Epidermal melanocyte (primary cell): ENCODE data around the gene MACROD2.

Experiments used
- DNase-seq: peaks from one replicate; pipeline ENCODE4 v3.0.0; 2011; ENCODE audit warnings: low spot score; ENCODE audit not compliant: insufficient read length

MACROD2 gene

DNA sequence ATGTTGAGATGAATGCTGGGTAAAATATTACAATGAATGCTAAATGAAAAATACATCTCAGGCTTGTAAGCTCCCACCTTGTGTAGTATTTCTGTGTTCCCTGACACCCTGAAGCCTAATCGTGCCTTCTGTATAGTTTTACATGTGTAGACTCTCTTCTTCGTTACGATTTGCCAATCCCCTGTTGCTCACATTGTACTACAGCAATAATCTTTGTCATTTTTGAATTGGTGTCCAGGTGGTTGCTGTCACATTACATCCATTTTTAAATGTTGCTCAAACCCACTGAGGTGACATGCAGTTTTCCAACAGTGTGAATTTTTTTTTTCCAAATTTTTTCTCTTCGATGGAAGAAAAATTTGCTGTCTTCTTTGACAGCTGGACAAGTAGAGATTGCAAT, 642.1 kb downstream of the MACROD2 start:
- no peak for DNase-seq

DNA sequence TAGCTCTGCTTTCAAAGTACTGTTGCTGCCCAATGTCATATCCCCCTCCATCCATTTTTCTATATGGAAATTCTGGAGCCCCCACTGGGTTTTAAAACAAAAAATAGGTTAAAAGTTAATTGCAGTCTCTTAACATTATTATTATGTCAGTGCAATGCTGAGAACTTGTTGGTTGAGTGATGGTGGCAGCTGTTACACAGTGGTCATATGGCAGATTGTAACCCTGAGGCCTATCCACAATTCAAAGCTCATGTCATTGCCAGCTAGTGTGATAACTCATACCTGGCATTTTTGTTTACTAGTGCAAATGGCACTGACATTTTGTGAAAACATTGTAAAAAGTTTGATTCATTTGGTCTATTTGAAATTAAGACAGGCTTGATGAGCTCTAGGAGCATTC, 647.8 kb downstream of the MACROD2 start:
- no peak for DNase-seq

DNA sequence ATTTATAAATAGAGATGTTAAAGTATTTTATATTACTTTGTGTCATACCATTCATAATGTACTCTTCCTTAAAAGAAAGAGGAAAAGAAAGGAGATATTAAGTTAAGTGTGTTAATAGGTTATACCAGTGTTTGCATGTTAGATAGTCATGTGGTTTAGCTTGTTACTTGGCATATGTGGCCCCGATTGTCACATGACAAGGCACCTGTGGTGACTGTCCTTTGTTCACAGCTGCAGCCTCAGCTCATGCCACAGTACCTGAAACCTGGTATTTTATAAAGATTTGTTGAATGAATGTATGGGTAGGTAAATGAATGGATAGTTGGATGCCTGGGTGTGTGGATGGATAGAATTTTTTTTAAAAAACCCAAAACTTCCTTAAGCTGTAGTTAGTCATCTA, 648.2 kb downstream of the MACROD2 start:
- no peak for DNase-seq

DNA sequence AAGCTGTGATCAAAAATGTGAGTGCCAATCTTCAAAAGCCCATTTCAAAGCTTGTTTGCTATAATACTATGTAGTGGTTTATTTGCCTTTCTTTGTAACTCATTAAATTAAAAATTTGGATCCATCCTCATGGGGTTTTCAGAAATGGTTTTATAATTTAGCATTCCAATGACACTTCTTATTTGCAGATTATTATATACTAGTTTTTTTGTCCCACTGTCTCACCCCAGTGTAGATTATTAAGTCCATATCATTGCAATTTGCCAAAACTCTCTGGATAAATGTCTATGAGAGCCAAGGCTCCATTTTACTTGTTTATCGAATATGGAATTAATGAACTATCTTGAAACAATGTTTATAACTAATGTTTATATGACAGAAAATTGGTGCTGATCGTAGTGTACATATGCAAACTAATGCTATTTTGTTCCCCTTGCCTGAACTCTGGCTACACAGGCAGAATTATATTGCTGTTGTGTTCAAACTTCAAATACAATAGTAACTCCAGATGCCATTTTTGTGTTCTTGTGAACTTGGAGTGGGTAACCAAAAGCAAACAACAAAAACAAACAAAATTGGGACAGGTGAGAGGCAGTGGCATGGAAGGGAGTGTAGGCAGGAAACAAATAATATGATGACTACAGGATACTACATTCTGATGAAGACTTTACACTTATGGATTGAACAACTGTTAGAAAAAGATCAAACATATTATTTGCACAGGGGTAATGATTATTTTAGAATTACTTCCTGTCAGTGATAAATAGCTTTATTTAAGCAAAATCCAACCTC, 649.2 kb downstream of the MACROD2 start:
- DNase-seq = no peak

DNA sequence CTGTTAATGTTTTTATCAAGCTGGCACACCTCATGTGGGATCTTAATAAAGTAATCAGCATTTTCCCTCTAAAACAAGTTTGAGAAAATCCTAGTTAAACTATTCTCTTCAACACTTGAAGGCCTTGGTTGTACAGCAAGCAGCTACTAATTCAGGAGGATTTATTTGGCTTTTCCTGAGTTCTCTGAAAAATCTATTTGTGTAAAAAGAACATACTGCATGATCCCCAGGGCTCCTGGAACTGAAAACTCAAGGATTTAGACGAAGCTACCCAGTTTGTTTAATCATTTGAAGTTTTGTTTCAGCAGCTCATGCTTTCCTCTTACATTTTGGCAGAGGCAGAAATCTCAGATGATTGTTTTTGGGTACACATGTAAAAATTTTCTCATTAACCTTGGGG, 651.7 kb downstream of the MACROD2 start:
- no peak for DNase-seq

DNA sequence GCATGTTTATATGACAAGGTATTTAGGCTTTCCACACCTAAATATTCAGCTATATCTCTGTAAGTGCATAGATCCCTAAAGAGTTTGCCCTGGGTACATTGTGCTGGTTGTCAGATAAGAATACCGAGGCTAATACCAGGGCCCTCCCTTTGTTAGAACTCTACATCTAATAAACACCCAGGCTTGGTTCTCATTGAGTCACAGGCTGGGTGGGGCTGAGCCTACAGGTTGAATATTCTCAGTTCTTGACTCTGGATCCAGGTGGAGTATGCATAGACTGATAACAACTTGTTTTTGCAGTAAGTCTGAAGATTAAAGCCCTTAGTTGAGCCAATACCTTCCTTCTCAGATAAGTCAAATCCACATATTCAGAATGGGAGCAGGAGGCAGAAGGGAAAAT, 654.3 kb downstream of the MACROD2 start:
- DNase-seq = no peak

DNA sequence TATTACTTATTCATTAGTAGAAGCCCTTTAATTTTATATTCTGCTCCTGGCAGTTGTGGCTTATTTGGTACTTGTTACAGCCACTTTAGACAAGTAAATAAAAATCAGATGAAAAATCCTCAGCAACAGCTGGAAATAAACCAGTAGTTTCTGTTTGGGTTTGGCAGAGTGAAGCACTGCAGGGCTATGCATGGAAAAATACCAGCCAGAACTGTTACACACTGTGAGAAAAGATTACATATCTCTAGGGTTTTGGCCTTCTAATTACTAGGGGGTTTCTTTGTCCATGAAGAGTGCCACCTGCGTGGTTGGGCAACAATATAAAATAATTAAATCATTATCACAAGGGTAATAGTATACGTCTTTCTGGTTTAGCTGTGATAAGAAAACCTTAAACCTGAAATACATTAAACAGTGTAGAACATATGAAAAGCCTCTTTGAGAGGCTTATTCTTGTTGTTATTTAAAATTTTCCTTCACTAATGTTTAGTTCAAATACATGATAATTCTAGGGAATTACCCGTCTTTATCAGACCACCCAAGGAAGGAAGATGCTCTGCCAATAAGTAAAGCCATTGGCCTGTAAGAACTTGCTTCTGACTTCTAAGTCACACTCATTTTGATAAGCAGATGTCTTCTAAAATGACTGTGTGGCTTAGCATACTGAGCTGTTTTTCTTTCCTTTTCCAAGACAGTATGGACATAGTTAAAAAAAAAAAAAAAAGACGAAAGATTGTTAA, 662.1 kb downstream of the MACROD2 start:
- no peak for DNase-seq

DNA sequence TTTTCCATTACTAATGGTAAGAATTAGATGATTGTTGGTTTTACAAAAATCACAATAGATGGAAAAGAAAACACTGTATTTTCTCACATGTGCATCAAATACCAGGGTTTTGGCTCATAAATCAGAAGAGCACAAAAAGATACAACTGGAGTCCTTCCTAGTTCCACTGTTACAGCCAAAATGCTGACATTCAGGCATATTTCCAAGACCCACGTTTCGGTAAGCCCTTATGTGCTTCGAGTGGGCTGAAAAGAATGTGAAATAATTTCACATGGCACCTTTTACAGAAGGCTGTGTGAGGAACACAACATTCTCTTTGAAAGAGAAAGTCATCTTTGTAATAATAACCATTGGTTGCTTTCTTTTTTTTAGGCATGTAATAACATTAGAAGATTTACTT, 668.8 kb downstream of the MACROD2 start:
- DNase-seq = no peak

DNA sequence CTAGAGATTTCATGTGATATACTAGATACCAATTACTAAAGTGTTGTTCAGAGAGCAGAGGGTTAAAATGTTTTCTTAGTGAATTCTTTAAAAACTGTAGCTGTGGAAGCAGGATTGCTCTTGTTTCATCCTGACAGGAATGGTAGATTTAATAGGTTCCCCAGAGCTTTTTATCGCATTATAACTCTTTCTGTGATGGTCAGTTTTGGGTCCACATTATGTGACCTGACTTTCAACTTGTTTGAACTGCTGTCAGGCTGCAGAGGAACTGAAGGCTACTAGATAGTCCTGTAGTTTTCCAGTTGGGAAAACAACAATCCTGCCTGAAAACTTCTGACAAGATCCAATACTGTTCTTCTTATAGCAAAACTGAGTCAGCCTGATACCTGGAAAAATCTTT, 671.4 kb downstream of the MACROD2 start:
- no peak for DNase-seq

DNA sequence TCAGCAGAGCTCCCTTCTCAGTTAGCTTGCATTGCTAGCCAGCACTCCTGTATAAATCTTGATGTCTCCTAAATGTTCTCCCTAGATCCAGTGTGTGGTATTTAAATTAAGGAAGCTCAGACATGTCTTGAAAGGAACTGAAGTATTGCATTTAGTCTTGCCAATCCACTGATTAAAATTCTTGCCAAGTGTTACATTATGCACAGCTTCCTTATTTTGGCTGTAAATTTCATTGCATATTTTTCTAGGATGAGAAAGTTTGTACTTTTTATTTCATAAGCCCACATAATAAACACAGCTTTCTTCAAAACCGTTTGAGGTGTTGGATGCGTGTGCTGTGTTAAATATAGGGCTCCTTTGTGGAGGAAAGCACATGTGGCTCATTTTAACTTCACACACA, 671.9 kb downstream of the MACROD2 start:
- no peak for DNase-seq

DNA sequence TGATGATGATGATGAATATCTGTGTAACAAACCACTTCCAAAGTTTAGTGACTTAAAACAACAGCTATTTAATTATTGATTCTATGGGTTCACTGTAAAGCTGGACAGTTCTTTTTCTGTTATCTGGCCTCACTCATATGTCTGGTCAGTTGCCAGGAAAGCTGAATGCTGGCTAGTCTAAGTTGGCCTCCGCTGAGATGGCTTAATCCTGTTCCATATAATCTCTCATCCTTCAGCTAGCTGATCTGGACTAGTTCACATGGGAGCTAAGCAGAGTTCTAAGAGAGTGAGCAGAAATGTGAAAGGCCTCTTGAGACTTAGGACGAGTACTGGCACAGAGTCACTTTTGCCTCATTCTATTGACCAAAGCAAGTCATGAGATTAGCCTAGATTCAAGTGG, 676.8 kb downstream of the MACROD2 start:
- DNase-seq = no peak

DNA sequence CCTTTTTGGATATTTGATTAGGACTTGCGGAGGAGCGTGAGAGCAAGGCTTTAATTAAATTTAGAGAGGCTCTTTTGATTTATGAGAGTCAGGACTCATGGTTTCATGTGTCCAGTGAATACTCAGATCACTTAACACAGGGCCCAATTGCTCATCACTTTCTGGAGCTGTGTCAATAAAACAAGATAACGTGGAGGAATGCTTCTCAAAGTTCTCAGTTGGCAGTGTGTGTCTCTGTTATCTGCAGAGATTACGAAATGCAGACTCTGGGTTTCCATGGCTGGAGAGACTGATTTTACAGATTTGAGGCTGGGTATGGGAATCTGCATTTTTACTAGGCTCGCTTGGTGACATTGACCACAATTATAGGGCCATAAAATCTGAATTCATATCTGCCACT, 677.8 kb downstream of the MACROD2 start:
- DNase-seq = no peak

DNA sequence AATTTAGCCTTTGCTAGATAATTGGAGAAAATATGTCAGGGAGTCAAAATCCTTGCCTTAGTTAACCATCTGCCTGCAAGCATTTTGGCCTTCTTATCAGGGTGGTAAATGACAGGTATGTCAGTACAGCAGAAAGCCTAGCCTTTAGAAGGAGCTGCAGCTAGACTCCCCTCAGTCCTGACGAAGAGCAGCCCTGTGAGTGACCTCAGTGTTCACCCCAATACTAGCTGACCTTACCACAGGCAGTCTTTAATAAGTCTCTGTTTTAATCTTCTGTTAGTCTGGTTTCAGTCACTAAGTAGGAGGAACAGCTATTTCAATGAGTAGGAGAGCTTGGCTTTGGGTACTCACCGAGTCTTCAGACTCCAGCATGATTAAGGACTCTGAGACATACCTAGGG, 682.1 kb downstream of the MACROD2 start:
- no peak for DNase-seq

DNA sequence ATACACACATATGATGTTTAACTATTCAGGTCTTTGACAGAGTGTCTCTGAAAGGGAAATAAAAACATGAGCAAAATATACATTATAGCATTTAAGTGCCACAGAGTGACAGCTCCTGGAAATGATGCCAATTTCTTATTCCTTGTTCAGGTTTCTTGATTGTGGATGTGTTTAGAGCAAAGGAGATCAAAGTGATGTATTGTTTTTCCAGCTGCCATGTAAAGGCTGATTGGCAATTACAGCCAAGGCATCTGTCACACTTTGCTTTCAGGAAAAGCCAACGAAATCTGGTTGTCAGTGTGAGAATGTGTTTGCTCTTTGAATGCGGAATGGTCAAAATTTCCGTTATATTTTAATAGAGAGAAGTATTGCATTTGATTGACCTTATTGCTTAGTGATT, 689.9 kb downstream of the MACROD2 start:
- DNase-seq = no peak

DNA sequence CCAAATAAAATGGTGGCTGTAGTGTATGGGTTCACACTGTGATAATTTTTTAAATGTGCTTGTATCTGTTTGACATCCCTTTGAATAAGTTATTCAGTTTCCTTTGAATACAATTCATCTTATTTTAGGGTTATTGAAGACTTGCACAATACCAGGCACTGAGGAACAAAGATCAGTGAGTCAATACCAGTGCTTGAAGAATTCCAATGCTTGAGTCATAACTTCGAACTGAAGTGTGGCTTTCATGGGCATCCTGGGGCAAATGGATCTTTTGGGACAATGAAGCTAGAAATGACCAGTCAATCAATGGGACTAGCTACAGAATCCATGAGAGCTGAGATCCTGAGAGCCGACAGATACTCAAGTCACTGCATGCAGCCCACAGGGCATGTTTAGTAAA, 692.0 kb downstream of the MACROD2 start:
- no peak for DNase-seq

DNA sequence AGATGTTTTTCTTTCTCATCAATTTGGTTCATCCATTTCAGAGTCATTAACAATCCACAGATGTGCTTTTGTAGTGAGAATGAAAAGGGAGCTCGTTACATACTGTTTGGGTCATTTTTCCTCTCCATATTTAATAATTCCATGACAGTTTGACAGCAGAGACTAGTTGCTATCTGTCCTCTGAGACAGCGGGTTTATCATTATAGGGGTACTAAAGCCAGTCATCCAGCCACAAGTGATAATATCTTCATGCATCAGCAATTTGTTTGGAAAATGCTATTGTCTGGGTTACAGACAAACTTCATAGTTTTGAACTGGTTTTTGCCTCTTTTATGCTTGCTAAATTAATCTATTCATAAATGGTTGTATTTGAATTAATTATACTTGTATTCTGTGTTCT, 692.7 kb downstream of the MACROD2 start:
- DNase-seq = no peak

DNA sequence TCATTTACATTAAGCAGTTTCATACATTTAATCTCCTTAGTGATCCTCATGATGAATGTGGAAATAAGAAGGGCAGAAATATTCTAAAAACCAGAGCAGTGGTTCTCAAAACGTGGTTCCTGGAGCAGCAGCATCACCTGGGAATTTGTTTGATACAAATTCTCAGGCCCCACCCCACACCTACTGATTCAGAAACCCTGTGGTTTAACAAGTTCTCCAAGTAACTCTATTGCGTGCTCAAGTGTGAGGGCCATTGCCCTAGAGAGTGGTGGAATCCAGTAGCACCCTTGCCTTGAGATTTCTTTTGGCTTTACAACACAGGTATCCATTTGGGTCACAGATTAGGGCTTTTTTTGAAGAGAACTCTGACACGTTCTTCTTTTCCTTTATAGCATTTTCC, 696.7 kb downstream of the MACROD2 start:
- DNase-seq = no peak

DNA sequence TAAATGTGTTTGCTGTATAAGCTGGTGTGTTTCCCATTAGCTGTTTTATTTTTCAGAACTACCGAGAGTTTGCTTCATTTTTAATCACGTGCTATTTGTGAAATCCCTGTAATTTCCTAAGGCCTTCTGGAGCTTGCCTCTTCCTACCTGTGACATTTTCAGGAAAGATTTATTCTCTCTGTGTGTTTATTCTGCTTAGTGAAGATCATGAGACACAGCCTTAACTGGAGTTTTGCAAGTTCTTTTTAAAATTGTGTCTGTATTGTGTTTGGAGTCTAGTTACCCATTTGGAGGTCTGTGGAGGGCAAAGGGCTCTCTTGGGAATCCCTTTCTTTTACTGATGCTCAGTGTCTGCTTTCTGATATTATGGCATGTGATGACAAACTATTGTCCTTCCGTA, 701.2 kb downstream of the MACROD2 start:
- no peak for DNase-seq

DNA sequence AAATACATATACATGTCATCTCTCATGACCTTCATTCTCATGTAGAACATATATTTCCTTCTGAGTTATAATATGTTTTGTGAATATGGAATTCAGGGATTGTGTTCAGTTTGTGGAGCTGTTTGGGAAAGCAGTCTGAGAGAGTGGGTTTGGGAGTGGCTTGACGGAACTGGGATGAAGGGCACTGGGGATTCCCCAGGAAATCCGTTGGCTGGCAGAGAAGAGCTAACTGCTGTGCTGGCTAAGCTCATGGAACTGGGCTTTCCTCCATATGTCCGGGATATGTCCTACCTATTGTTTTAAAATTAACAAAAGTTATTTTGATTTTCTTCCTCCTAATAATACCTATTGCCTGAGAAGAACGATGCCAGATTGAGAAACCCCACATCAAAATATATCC, 701.6 kb downstream of the MACROD2 start:
- no peak for DNase-seq

DNA sequence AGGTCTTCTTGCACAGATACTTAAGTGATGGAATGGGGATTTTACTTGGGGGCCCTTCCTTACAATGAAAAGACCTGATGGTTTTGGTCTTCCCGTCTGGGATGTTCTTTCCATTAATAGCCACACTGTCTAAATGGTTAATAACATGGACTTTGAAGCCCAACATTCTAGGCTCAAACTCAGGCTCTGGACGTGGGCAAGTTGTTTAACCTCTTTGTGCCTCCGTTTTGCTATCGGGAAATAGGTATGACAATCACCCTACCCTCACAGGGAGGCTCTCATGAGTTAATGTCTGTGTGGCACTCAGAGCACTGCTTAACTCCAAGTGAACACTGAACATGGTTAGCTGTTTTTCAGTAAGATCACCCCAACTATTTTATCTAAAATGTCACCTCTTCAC, 702.8 kb downstream of the MACROD2 start:
- DNase-seq = no peak

DNA sequence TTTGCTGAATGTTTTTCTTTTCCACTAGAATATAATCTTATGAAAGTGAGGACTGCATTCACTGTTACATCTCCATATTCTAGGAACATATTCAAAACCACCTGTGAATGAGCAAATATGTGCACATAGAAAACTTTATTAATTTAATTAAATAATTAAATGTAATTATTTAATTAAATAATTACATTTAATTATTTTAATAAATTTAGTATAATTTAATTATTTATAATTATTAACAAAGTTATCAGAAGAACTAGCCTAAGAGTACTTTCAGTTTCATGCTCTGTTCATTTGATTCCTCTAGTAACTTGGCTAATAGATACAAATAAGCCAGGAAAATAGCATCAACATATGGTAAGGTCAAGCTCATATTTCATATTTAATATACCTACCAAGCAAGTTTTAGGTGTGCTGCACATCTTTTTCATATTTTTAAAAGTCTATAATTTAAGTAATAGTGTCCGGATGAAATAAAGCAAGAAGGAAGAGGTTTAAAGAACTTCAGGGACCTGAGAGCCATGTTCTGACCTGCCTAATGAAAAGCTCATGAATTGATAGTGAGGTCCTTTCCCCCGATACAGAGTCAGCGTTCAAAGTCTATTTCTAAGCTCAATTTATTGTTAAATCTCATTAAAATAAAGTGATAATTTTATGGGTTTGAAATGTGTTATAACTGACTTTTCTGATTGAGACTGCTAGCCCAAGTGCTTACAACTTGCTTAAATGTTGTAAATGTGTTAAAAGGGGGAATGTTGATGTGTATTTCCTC, 703.5 kb downstream of the MACROD2 start:
- DNase-seq = no peak

DNA sequence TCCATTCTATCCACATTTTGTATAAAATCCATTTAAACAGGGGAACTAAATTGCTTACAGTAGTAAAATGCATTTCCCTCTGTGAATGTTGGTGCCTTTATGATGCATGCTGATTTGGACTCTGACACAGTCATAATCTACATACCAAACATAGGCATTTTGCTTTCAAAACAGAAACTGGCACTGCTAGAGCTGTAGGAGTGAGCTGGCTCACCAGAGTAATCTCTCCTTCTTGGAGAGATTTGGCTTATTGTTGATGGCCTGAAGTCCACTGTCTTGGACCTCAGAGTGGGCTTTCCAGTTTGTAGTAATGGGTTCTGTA, 705.3 kb downstream of the MACROD2 start:
- DNase-seq = no peak

DNA sequence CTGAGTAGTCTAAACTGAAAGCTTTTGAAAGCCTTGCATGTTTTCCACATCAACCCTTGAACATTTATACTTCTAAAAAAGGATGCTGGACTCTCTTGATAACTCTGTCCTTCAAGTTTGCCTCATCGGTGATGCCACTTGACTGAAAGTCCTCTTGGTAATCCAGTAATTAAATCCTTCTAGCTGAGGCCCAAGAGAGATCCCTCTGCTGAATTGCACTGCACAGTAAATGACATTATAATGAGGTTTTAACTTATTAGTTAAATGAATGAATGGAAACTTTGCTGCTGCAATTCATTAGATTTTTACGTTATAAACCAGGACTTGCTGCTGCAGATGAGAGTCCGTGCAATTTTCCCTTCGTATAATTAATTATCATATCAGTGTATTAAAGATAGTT, 706.0 kb downstream of the MACROD2 start:
- no peak for DNase-seq
